Liver (tissue), 9 donors: ENCODE data around the gene TRUB2. TPM values are rescaled to one million over a fixed set of nuclear protein-coding genes. Genes with fewer than 3 reads are reported as not detected.

Source experiments
- DNase-seq: peaks from one replicate; pipeline ENCODE4 v3.0.0-alpha.2; 2017; ENCODE audit warnings: low spot score
- H3K27ac ChIP-seq, 2 donors: one replicate each; pipeline ENCODE4 v1.7.0; 2013; ENCODE audit warnings: inconsistent platforms in 2 of 2, low read length in 2 of 2, control low read depth in 1 of 2, low read depth in 1 of 2, mild to moderate bottlenecking in 1 of 2
- H3K27me3 ChIP-seq, 4 donors: one replicate each; pipeline versions ENCODE4 v1.6.1 to v1.7.0; 2013; ENCODE audit warnings: low read length in 3 of 4, inconsistent platforms in 1 of 4, mild to moderate bottlenecking in 1 of 4, moderate library complexity in 1 of 4; ENCODE audit not compliant: control insufficient read depth in 4 of 4, insufficient read depth in 4 of 4
- H3K36me3 ChIP-seq, 4 donors: one replicate each; pipeline versions ENCODE4 v1.6.1 to v1.7.0; 2013; ENCODE audit warnings: low read length in 3 of 4, mild to moderate bottlenecking in 3 of 4, low read depth in 1 of 4, moderate library complexity in 1 of 4; ENCODE audit not compliant: control insufficient read depth in 4 of 4, insufficient read depth in 3 of 4
- H3K4me1 ChIP-seq, 4 donors: one replicate each; pipeline versions ENCODE4 v1.6.1 to v1.7.0; 2013; ENCODE audit warnings: low read length in 3 of 4, mild to moderate bottlenecking in 3 of 4, moderate library complexity in 1 of 4; ENCODE audit not compliant: control insufficient read depth in 4 of 4, insufficient read depth in 4 of 4
- H3K4me3 ChIP-seq, 3 donors: one replicate each; pipeline versions ENCODE4 v1.6.1 to v1.7.0; 2013; ENCODE audit warnings: low read length in 3 of 3, control low read depth in 1 of 3, low read depth in 1 of 3, mild to moderate bottlenecking in 1 of 3
- H3K9ac ChIP-seq, 2 donors: one replicate each; pipeline ENCODE4 v1.7.0; 2013; ENCODE audit warnings: low read length in 2 of 2, mild to moderate bottlenecking in 2 of 2, moderate library complexity in 2 of 2, control low read depth in 1 of 2, low read depth in 1 of 2
- H3K9me3 ChIP-seq, 4 donors: one replicate each; pipeline versions ENCODE4 v1.6.1 to v1.7.0; 2013; ENCODE audit warnings: low read length in 3 of 4; ENCODE audit not compliant: control insufficient read depth in 4 of 4
- ATF3 ChIP-seq: IDR thresholded peaks from 2 replicates; pipeline ENCODE4 v1.6.1; 2016; ENCODE audit warnings: antibody characterized with exemption
- EGR1 ChIP-seq, 2 donors: IDR thresholded peaks; 2 replicates each; pipeline ENCODE4 v1.6.1; 2016 to 2018; ENCODE audit warnings: antibody characterized with exemption in 2 of 2, low read depth in 2 of 2
- FOXA1 ChIP-seq: IDR thresholded peaks from 2 replicates; pipeline ENCODE4 v1.6.1; 2016; ENCODE audit warnings: antibody characterized with exemption
- FOXA2 ChIP-seq: IDR thresholded peaks from 2 replicates; pipeline ENCODE4 v1.6.1; 2016; ENCODE audit warnings: antibody characterized with exemption
- GABPA ChIP-seq, 2 donors: IDR thresholded peaks in 1 of 2; conservative IDR thresholded peaks in 1 of 2; 2 replicates each; pipeline ENCODE4 v1.6.1; 2016; ENCODE audit warnings: antibody characterized with exemption in 2 of 2, mild to moderate bottlenecking in 1 of 2, moderate library complexity in 1 of 2
- HNF4A ChIP-seq, 2 donors: conservative IDR thresholded peaks; 2 replicates each; pipeline ENCODE4 v1.6.1; 2016; ENCODE audit warnings: antibody characterized with exemption in 2 of 2, mild to moderate bottlenecking in 2 of 2
- HNF4G ChIP-seq: IDR thresholded peaks from 2 replicates; pipeline ENCODE4 v1.6.1; 2016; ENCODE audit warnings: antibody characterized with exemption
- MAX ChIP-seq: IDR thresholded peaks from 2 replicates; pipeline ENCODE4 v1.6.1; 2016; ENCODE audit warnings: antibody characterized with exemption
- RAD21 ChIP-seq, 2 donors: IDR thresholded peaks; 2 replicates each; pipeline ENCODE4 v1.6.1; 2016; ENCODE audit warnings: antibody characterized with exemption in 2 of 2, mild to moderate bottlenecking in 2 of 2
- REST ChIP-seq: IDR thresholded peaks from 2 replicates; pipeline ENCODE4 v1.6.1; 2016; ENCODE audit warnings: antibody characterized with exemption, mild to moderate bottlenecking
- RXRA ChIP-seq, 2 donors: IDR thresholded peaks; 2 replicates each; pipeline ENCODE4 v1.6.1; 2017 to 2018; ENCODE audit warnings: antibody characterized with exemption in 2 of 2, mild to moderate bottlenecking in 1 of 2
- SP1 ChIP-seq: IDR thresholded peaks from 2 replicates; pipeline ENCODE4 v1.6.1; 2018; ENCODE audit warnings: antibody characterized with exemption, mild to moderate bottlenecking
- TAF1 ChIP-seq: conservative IDR thresholded peaks from 2 replicates; pipeline ENCODE4 v1.6.1; 2016; ENCODE audit warnings: antibody characterized with exemption, mild to moderate bottlenecking
- YY1 ChIP-seq: IDR thresholded peaks from 2 replicates; pipeline ENCODE4 v1.6.1; 2016; ENCODE audit warnings: antibody characterized with exemption, mild to moderate bottlenecking
- WGBS: extraction: QIAGEN DNeasy Blood & Tissue Kit; methylation state at CpG from one replicate; pipeline ENCODE4 v1.1.7; 2013; 5-methylcytosine and 5-hydroxymethylcytosine counted together
- polyA plus RNA-seq, 2 donors: library from polyadenylated mRNA; stranded (reverse) in 1 of 2; unstranded in 1 of 2; fragments of 200-250 nt in 1 of 2; fragments of >200 nt in 1 of 2; fragmentation: Nextera tagmentation in 1 of 2; extraction: Ambion mirVana in 1 of 2; gene quantifications; one replicate each; pipeline versions ENCODE4 v1.2.1 to v1.2.3, GENCODE V29; 2013 to 2015
- total RNA-seq, 2 donors: library from RNA; depleted of rRNA; stranded (reverse); fragments of >200 nt; gene quantifications; one replicate each; pipeline ENCODE4 v1.2.3, GENCODE V29; 2014
- TF ChIP-seq, protein P1 (sequence below): IDR thresholded peaks from 2 replicates; pipeline ENCODE4 v1.6.1; 2016; ENCODE audit warnings: antibody characterized with exemption
- TF ChIP-seq, protein P2 (sequence below): fragments of 150-350 bp; IDR thresholded peaks from 2 replicates; pipeline ENCODE4 v1.5.1; 2017; ENCODE audit warnings: improper control_type of control experiment, low read depth, low read length; ENCODE audit not compliant: missing input control
- donor health status: healthy.
- donor health status: healthy.
- donor health status: healthy.
- donor health status: healthy.
- donor health status: healthy.

The TRUB2 gene
- total and polyA plus RNA-seq, 4 donors, result 12.7 to 35.8 (median 19.4) TPM

- TF ChIP-seq, protein P1, sequence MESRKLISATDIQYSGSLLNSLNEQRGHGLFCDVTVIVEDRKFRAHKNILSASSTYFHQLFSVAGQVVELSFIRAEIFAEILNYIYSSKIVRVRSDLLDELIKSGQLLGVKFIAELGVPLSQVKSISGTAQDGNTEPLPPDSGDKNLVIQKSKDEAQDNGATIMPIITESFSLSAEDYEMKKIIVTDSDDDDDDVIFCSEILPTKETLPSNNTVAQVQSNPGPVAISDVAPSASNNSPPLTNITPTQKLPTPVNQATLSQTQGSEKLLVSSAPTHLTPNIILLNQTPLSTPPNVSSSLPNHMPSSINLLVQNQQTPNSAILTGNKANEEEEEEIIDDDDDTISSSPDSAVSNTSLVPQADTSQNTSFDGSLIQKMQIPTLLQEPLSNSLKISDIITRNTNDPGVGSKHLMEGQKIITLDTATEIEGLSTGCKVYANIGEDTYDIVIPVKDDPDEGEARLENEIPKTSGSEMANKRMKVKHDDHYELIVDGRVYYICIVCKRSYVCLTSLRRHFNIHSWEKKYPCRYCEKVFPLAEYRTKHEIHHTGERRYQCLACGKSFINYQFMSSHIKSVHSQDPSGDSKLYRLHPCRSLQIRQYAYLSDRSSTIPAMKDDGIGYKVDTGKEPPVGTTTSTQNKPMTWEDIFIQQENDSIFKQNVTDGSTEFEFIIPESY, result no peak
- TF ChIP-seq SP1 (no peak), RXRA (IDR thresholded peaks at IDR 0.05) (no peak), TAF1 (no peak), RAD21 (IDR thresholded peaks at IDR 0.05) (no peak), FOXA1 (no peak), EGR1 (IDR thresholded peaks at IDR 0.05; ENCODE audit: low read depth in 2 of 2) (no peak), REST (no peak), HNF4A (conservative IDR thresholded peaks at IDR 0.05) (no peak), MAX (no peak), YY1 (no peak), GABPA (IDR thresholded peaks at IDR 0.05 in 1 of 2, conservative IDR thresholded peaks at IDR 0.05 in 1 of 2) (no peak), ATF3 (no peak), FOXA2 (no peak), HNF4G (no peak)
- TF ChIP-seq, protein P2, sequence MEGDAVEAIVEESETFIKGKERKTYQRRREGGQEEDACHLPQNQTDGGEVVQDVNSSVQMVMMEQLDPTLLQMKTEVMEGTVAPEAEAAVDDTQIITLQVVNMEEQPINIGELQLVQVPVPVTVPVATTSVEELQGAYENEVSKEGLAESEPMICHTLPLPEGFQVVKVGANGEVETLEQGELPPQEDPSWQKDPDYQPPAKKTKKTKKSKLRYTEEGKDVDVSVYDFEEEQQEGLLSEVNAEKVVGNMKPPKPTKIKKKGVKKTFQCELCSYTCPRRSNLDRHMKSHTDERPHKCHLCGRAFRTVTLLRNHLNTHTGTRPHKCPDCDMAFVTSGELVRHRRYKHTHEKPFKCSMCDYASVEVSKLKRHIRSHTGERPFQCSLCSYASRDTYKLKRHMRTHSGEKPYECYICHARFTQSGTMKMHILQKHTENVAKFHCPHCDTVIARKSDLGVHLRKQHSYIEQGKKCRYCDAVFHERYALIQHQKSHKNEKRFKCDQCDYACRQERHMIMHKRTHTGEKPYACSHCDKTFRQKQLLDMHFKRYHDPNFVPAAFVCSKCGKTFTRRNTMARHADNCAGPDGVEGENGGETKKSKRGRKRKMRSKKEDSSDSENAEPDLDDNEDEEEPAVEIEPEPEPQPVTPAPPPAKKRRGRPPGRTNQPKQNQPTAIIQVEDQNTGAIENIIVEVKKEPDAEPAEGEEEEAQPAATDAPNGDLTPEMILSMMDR, result no peak
- WGBS, result 92% methylated on average over 2 of the region's 2 CpGs
- no peak overlapping the region for H3K9ac ChIP-seq
These were observed 13.7 kb upstream of the TRUB2 start for GRCh38 chr9:128335914-128336313.

DNA sequence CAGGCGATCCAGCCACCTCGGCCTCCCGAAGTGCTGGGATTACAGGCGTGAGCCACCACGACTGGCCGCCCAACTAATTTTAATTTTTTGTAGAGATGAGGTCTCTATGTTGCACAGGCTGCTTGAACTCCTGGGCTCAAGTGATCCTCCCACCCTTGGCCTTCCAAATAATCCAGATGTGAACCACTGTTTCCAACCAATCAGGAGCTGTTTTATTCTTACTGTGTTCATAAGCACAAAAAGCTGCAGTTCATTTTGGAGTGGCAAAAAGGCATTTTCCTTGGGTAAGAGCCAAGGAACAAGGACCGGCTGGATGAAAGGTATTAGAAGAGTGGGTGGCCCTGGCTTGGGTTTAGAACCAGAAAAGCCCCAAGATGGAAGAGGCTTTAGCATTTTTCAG lies 12.9 kb upstream of the TRUB2 start:
- Histone ChIP-seq H3K27me3 (no peaks in the 10 kb centered on the region), H3K9me3 (no peaks in the 10 kb centered on the region), H3K9ac (no peak overlapping the region), H3K4me3 (no peak overlapping the region), H3K4me1 (peaks cover 0 to 5% (median 2%) of the 10 kb centered on the region in 4 donors), H3K36me3 (peaks cover 0 to 18% (median 6%) of the 10 kb centered on the region in 4 donors), H3K27ac (no peak overlapping the region)
- DNase-seq, result no peak
- WGBS, result 94% methylated on average over 7 of the region's 7 CpGs
- TF ChIP-seq RXRA (IDR thresholded peaks at IDR 0.05) (no peak), REST (no peak), SP1 (no peak)
- TF ChIP-seq, protein P1, result no peak
- TF ChIP-seq, protein P2, result no peak

More at GRCh38 chr9:128335914-128336313, 13.7 kb upstream of the TRUB2 start:
- H3K27me3 ChIP-seq, result no peaks in the 10 kb centered on the region
- H3K27ac ChIP-seq, result no peak overlapping the region
- H3K9me3 ChIP-seq, result no peaks in the 10 kb centered on the region
- H3K4me1 ChIP-seq, result peaks cover 0 to 9% (median 4%) of the 10 kb centered on the region in 4 donors
- DNase-seq, result no peak
- no peak overlapping the region for H3K4me3 ChIP-seq
- H3K36me3 ChIP-seq, result peaks cover 0 to 18% (median 5%) of the 10 kb centered on the region in 4 donors
